DND-41 (cell line): ENCODE measurements around the gene SPTAN1.

Source experiments
- ATAC-seq: fragments of 200-7000 bp; cut with Tn5 transposase; 3 replicates; pipeline ENCODE4 v1.9.1; 2021; ENCODE audit warnings: low read depth; ENCODE audit not compliant: insufficient read depth
- DNase-seq: peaks from one replicate; pipeline ENCODE4 v3.0.0-alpha.2; 2020
- H2AFZ ChIP-seq: 2 replicates; pipeline ENCODE4 v1.6.0; 2012; ENCODE audit warnings: low read depth, low read length
- H3K27ac ChIP-seq: 2 replicates; pipeline ENCODE4 v1.5.1; 2012; ENCODE audit warnings: low read length, inconsistent platforms
- H3K27me3 ChIP-seq: fragments of 200-600 bp; sonication (generic); 2 replicates; pipeline ENCODE4 v1.6.0; 2012; ENCODE audit warnings: low read length, mild to moderate bottlenecking, inconsistent platforms; ENCODE audit not compliant: insufficient read depth, poor library complexity
- H3K36me3 ChIP-seq: 2 replicates; pipeline ENCODE4 v1.5.1; 2012; ENCODE audit warnings: low read length, inconsistent platforms; ENCODE audit not compliant: insufficient read depth
- H3K4me1 ChIP-seq: 2 replicates; pipeline ENCODE4 v1.5.1; 2012; ENCODE audit warnings: mild to moderate bottlenecking, low read length; ENCODE audit not compliant: insufficient read depth
- H3K4me2 ChIP-seq: 2 replicates; pipeline ENCODE4 v1.6.0; 2012; ENCODE audit warnings: mild to moderate bottlenecking, moderate library complexity, low read length, inconsistent platforms; ENCODE audit not compliant: insufficient read depth
- H3K4me3 ChIP-seq, 2 experiments: fragments of 200-600 bp in 1 of 2; shearing (Covaris generic) in 1 of 2; 2 replicates each; pipeline ENCODE4 v1.5.1; 2012 to 2016; ENCODE audit warnings: inconsistent platforms in 2 of 2, low read length in 2 of 2, mild to moderate bottlenecking in 2 of 2, low read depth in 1 of 2, moderate library complexity in 1 of 2
- H3K79me2 ChIP-seq: 2 replicates; pipeline ENCODE4 v1.6.0; 2012; ENCODE audit warnings: low read length, inconsistent platforms; ENCODE audit not compliant: insufficient read depth
- H3K9ac ChIP-seq: 2 replicates; pipeline ENCODE4 v1.6.0; 2012; ENCODE audit warnings: low read depth, mild to moderate bottlenecking, inconsistent platforms, low read length, moderate library complexity
- H3K9me3 ChIP-seq: 2 replicates; pipeline ENCODE4 v1.5.1; 2012; ENCODE audit warnings: low read length, moderate library complexity, mild to moderate bottlenecking, inconsistent platforms; ENCODE audit not compliant: insufficient read depth, severe bottlenecking
- H4K20me1 ChIP-seq: 2 replicates; pipeline ENCODE4 v1.6.0; 2012; ENCODE audit warnings: low read length; ENCODE audit not compliant: insufficient read depth
- CTCF ChIP-seq: IDR thresholded peaks from 2 replicates; pipeline ENCODE4 v1.5.1; 2012; ENCODE audit warnings: borderline replicate concordance, low read length, moderate library complexity, mild to moderate bottlenecking; ENCODE audit not compliant: poor library complexity, severe bottlenecking; ENCODE audit errors: extremely low read depth
- EZH2 ChIP-seq: IDR thresholded peaks from 3 replicates; pipeline ENCODE4 v1.6.1; 2012; ENCODE audit warnings: borderline replicate concordance, low read depth, mild to moderate bottlenecking, moderate library complexity, low read length, inconsistent platforms; ENCODE audit not compliant: severe bottlenecking

Gene SPTAN1

GRCh38 chr9:128587453-128587852 lies 35.1 kb downstream of the SPTAN1 start:
- Histone ChIP-seq H3K9me3 (no peaks in the 10 kb centered on the region), H4K20me1 (no peaks in the 10 kb centered on the region), H3K79me2 (no peaks in the 10 kb centered on the region), H3K36me3 (peaks cover 81% of the 10 kb centered on the region), H3K27ac (peak overlapping the region; percentile 82; the same call in 1 of the 2 replicates), H2AFZ (no peak overlapping the region), H3K4me3 (no peak overlapping the region), H3K4me2 (no peak overlapping the region), H3K4me1 (peaks cover 29% of the 10 kb centered on the region), H3K27me3 (no peaks in the 10 kb centered on the region), H3K9ac (no peak overlapping the region)
- ATAC-seq: peak; percentile 99
- peak; percentile 87 for DNase-seq
- no peak for TF ChIP-seq EZH2
- no peak for TF ChIP-seq CTCF

- Histone ChIP-seq H3K36me3 (peaks cover 81% of the 10 kb centered on the region), H2AFZ (no peak overlapping the region), H3K4me1 (peaks cover 29% of the 10 kb centered on the region), H3K9ac (no peak overlapping the region), H3K4me3 (no peak overlapping the region), H4K20me1 (no peaks in the 10 kb centered on the region), H3K27me3 (no peaks in the 10 kb centered on the region), H3K27ac (no peak overlapping the region), H3K4me2 (no peak overlapping the region), H3K79me2 (no peaks in the 10 kb centered on the region), H3K9me3 (no peaks in the 10 kb centered on the region)
- DNase-seq (no peak), ATAC-seq (no peak)
- TF ChIP-seq EZH2: no peak
- no peak for TF ChIP-seq CTCF
These were observed 36.3 kb downstream of the SPTAN1 start for GRCh38 chr9:128588581-128589233.

- Histone ChIP-seq H3K36me3 (peaks cover 70% of the 10 kb centered on the region), H3K9me3 (no peaks in the 10 kb centered on the region), H3K4me2 (no peak overlapping the region), H3K9ac (no peak overlapping the region), H3K27ac (no peak overlapping the region), H4K20me1 (no peaks in the 10 kb centered on the region), H3K4me1 (peaks cover 7% of the 10 kb centered on the region), H3K27me3 (no peaks in the 10 kb centered on the region), H3K79me2 (no peaks in the 10 kb centered on the region), H2AFZ (no peak overlapping the region), H3K4me3 (no peak overlapping the region)
- no peak for TF ChIP-seq EZH2
- no peak for TF ChIP-seq CTCF
- ATAC-seq (no peak), DNase-seq (no peak)
These were observed 40.7 kb downstream of the SPTAN1 start for GRCh38 chr9:128593039-128593438.

GRCh38 chr9:128593856-128594255 lies 41.5 kb downstream of the SPTAN1 start:
- Histone ChIP-seq H2AFZ (no peak overlapping the region), H3K79me2 (no peaks in the 10 kb centered on the region), H3K36me3 (peaks cover 70% of the 10 kb centered on the region), H3K9me3 (no peaks in the 10 kb centered on the region), H4K20me1 (no peaks in the 10 kb centered on the region), H3K27ac (no peak overlapping the region), H3K4me2 (no peak overlapping the region), H3K4me1 (no peaks in the 10 kb centered on the region), H3K9ac (no peak overlapping the region), H3K27me3 (no peaks in the 10 kb centered on the region), H3K4me3 (no peak overlapping the region)
- TF ChIP-seq EZH2 (no peak), CTCF (no peak)
- DNase-seq (no peak), ATAC-seq (no peak)
